NB4 (cell line): ENCODE measurements around the gene CFAP74.

Experiments used
- DNase-seq: peaks from one replicate; pipeline ENCODE4 v3.0.0; 2010; ENCODE audit warnings: low read depth
- H3K4me3 ChIP-seq: one replicate; pipeline ENCODE4 v1.5.1; 2011; ENCODE audit warnings: mild to moderate bottlenecking, low read depth, low read length, moderate library complexity
- CTCF ChIP-seq: IDR thresholded peaks from one replicate; pipeline ENCODE4 v1.5.1; 2012; ENCODE audit warnings: low read depth, low read length
- MAX ChIP-seq: IDR thresholded peaks from 2 replicates; pipeline ENCODE4 v1.6.1; 2011; ENCODE audit warnings: low read depth, low read length
- MYC ChIP-seq: IDR thresholded peaks from 2 replicates; pipeline ENCODE4 v1.6.1; 2011; ENCODE audit warnings: low read depth, low read length
- POLR2A ChIP-seq: IDR thresholded peaks from 2 replicates; pipeline ENCODE4 v1.6.1; 2011; ENCODE audit warnings: mild to moderate bottlenecking; ENCODE audit not compliant: insufficient read length; ENCODE audit errors: extremely low read depth

CFAP74 gene

GRCh38 chr1:1956586-1957532 lies 46.7 kb downstream of the CFAP74 start:
- no peak overlapping the region for H3K4me3 ChIP-seq
- no peak for TF ChIP-seq CTCF
- TF ChIP-seq MAX = no peak
- TF ChIP-seq MYC = no peak
- TF ChIP-seq POLR2A = no peak

GRCh38 chr1:1956101-1956500 lies 47.5 kb downstream of the CFAP74 start:
- H3K4me3 ChIP-seq = no peak overlapping the region

More at GRCh38 chr1:1956586-1957532, 46.7 kb downstream of the CFAP74 start:
- no peak for DNase-seq

GRCh38 chr1:1955621-1956094 lies 47.9 kb downstream of the CFAP74 start:
- no peak overlapping the region for H3K4me3 ChIP-seq
- TF ChIP-seq MAX (no peak), MYC (no peak), CTCF (no peak), POLR2A (no peak)
- DNase-seq = no peak

More at GRCh38 chr1:1956101-1956500, 47.5 kb downstream of the CFAP74 start:
- no peak for DNase-seq
- TF ChIP-seq MAX (no peak), POLR2A (no peak), MYC (no peak), CTCF (no peak)

- DNase-seq = no peak
- TF ChIP-seq CTCF = peak; percentile 14
- TF ChIP-seq POLR2A = no peak
- TF ChIP-seq MAX = no peak
- no peak for TF ChIP-seq MYC
- no peak overlapping the region for H3K4me3 ChIP-seq
Measured at GRCh38 chr1:1954831-1955441, 48.6 kb downstream of the CFAP74 start.

- no peak overlapping the region for H3K4me3 ChIP-seq
- TF ChIP-seq CTCF (no peak), MAX (no peak), MYC (no peak), POLR2A (no peak)
- no peak for DNase-seq
Measured at GRCh38 chr1:1954015-1954414, 49.6 kb downstream of the CFAP74 start.
